ENCODE results near the gene CHDH. TPM values are rescaled to one million over a fixed set of nuclear protein-coding genes. Genes with fewer than 3 reads are reported as not detected.

CHDH gene
- total RNA-seq, 1 donor from 2014 or later: 2.4 TPM

GRCh38 chr3:53792866-53793265 lies 53.4 kb downstream of the CHDH start:
- DNase-seq (ENCODE audit: low read depth): no peak

- no peak for DNase-seq (ENCODE audit: low read depth)
Observed at GRCh38 chr3:53791317-53791716, 54.9 kb downstream of the CHDH start.

GRCh38 chr3:53790470-53790869 lies 55.7 kb downstream of the CHDH start:
- DNase-seq (ENCODE audit: low read depth): no peak

- no peak for DNase-seq (ENCODE audit: low read depth)
Observed at GRCh38 chr3:53789459-53789858, 56.8 kb downstream of the CHDH start.

- DNase-seq (ENCODE audit: low read depth): no peak
Observed at GRCh38 chr3:53788038-53788437, 58.2 kb downstream of the CHDH start.

DNA sequence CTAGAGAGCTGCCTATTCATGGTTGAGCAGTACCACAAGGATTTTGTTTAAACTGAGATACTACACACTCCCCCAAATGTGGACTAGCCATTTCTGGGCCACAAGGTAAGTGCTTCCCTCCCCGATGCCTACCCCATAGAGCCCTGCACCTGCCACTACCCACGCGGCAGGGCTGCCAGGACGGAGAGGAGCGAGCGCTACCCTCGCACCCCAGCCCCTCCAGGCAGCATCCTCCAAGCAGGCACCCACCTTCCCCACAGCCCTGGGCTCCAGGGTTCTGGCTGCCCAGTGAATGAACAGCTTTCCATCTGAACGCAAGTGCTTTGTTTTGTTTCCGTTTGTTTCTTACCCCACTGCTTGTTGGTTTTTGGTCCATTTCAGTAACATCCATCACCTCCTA lies 59.2 kb downstream of the CHDH start:
- no peak for DNase-seq (ENCODE audit: low read depth)

GRCh38 chr3:53780806-53781205 lies 65.4 kb downstream of the CHDH start:
- DNase-seq (ENCODE audit: low read depth): no peak

DNA sequence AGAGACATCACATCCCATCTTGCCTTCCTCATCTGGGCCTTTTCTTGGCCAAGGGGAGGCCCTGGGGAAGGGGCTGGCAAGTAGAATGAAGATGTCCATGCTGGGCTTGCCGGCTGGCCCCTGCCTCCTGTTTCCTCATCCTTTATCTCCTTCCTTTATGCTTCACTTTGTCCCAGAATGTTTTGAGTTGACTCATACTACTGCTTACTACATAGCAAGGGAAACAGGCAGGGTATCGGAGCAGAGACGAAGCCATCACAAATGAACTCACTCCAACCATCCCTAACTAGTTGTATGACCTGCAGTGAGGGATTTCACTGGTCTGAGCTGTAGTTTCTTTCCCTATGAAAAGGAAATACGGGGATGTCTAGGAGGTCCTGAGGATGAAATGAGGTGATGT lies 66.0 kb downstream of the CHDH start:
- DNase-seq (ENCODE audit: low read depth): no peak

GRCh38 chr3:53778153-53778552 lies 68.1 kb downstream of the CHDH start:
- no peak for DNase-seq (ENCODE audit: low read depth)

DNA sequence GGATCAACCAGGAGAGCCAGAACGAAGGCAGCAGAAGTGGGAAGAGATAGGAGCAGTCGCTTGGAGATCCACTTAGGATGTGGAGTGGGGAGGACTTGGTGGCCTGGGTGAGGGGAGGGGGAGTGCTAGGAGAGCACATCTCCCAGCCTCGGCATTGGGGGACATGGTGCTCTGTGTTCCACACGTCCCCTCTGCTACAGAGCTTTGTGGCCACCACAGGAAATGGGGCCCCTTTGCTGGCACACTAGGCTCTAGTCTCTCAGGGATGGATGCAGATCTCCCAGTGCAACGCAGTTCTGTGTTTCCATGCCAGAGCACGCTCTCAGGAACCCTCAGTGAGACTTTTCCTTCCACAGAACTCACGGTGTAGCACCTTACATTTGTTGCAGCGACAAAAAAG lies 68.8 kb downstream of the CHDH start:
- DNase-seq (ENCODE audit: low read depth): no peak

- no peak for DNase-seq (ENCODE audit: low read depth)
Observed at GRCh38 chr3:53776494-53777101, 69.6 kb downstream of the CHDH start.

- no peak for DNase-seq (ENCODE audit: low read depth)
Observed at GRCh38 chr3:53775834-53776251, 70.4 kb downstream of the CHDH start.

- no peak for DNase-seq (ENCODE audit: low read depth)
Observed at GRCh38 chr3:53775018-53775417, 71.2 kb downstream of the CHDH start.

GRCh38 chr3:53774414-53774813 lies 71.8 kb downstream of the CHDH start:
- DNase-seq (ENCODE audit: low read depth): no peak

GRCh38 chr3:53773611-53774368 lies 72.4 kb downstream of the CHDH start:
- peak; percentile 60 for DNase-seq (ENCODE audit: low read depth)

DNA sequence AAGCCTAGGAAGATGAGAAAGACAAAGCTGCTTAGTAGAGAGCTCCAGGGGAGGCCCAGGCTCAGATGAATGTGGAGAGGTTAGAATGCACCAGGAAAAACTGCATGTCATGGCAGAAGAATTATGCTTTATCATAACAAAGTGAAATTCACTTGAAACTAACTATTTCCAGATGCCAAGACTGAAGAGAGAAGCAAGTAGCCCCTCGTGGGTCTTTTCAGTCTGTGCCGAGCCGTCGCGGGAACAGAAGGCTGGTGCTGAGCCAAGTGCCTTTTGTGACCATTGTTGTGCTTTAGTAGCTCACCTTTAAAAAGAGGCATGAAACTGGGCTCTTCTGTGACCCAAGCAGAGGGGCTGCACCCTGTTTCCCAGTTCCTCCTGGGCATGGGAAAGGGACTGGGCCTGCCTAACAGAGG lies 73.2 kb downstream of the CHDH start:
- peak; percentile 5 for DNase-seq (ENCODE audit: low read depth)

DNA sequence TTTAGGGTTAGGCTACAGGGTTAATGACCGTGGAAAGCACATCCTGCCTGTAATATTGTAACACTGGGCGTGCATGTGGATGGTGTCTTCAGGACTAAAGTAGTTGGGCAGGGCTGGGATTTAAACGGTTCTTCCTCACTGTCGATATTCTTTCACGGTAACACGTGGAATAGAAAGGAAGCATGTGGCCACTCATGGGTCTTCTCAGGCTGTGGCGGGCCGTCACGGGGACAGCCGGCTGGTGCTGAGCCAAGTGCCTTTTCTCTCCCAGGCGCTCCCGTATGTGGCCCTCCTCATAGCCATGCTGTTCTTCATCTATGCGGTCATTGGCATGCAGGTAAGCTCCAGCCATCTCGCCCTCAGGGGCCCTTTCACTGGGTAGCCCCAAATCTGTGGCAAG lies 73.7 kb downstream of the CHDH start:
- DNase-seq (ENCODE audit: low read depth): no peak

DNA sequence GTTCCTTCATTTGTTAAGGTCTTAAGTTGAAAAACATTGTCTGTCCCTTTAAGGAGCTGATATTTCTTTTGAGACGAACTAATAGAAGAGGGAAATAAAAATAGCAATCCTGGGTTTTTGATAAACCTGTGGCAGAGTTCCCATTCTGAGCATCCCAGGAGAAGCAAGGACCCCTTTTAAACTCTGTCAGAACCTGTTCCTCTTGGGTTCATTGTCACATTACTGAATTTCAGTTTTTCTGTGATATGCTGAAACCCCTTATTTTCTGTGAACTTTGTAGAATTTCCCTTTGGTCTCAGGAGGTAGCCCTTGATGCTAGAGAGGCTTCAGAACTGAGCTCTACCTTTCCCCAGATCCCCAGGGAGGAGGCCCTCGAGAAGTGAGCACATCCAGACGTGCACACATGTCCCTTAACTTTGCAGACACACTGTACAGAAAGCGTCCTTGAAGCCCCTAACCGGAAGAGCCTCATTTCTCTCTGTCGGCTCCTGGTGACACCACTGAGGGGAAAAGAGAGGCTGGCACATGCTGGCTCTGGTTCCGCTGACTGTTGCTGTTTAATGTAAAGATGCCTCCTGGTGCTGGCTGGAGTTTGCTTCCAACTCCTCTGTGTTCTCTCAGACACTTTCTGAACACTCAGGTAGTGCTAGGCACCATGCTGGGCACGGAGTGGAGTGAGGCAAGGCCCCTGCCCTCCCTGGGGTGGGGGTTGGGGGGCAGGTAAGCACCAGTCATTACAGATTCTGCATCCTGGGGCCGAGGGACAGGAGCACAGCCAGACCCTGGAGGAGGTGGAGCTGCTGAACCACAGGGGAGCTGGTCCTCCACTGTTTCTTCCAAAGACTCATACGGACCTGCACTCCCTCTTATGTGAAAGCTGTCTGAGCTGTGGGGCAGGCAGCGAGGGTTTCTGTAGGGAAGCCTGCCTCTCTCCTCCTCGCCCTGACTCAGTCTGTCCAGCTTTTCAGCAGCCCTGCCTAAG lies 77.5 kb downstream of the CHDH start:
- DNase-seq (ENCODE audit: low read depth): no peak

GRCh38 chr3:53766706-53767105 lies 79.5 kb downstream of the CHDH start:
- no peak for DNase-seq (ENCODE audit: low read depth)

DNA sequence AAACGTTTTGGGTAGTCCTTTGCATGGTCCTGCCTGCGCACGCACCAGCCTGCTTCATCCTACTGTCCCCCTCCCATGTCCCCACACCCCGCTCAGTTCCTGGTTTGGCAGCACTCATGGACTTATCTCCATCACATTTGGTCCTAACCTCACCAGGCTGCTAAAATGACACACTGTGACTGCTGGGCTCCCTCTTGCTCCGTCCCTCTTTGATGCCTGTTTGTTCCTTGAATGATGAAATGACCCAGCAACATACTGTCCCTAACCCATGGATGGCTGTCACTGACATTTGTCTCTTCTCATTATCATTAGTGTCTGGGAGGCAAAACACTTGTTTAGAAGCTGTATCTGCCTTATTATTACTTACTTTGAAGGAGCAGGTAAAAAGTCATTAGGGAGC lies 80.5 kb downstream of the CHDH start:
- DNase-seq (ENCODE audit: low read depth): no peak

DNA sequence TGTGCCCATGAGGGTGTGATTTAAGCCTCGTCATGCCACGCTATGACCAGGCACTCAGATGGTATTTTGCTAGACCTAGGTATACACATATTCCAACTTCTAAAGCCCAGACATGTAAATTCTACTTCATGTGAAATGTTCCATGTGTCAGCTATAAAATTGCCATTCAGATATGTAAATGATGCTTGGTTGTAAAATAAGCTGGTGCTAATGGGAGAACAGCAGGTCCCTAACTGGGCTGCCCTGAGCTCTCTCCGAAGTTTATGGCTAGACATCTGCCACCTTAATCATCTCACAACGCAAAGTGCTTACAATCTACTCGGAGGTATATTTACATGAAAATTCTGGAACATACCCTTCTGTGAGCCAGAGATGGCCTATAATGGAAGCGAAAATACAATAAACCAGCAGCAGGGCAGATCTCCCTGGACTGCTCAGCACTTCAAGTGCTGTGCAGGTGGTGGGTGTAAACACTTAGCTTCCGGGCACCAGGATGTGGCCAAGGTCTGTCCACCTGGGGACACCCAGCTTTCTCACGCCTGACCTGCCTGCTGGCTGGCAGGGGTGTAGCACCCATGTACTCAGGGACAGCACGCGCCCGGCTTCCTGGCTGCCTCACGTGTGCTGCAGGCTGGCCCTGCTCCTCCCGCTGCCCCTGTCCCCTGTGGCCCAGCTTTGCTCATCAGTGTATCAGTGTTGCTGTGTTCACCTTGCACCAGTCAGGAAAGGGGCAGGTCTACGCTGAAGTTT lies 82.0 kb downstream of the CHDH start:
- no peak for DNase-seq (ENCODE audit: low read depth)

All from myocyte (in vitro differentiated cells).